K562 (cell line): ENCODE data around the gene RASGRP4. TPM values are rescaled to one million over a fixed set of nuclear protein-coding genes. Genes with fewer than 3 reads are reported as not detected.

Experiments used
- ATF7 ChIP-seq: fragments of 450-650 bp; IDR thresholded peaks from 2 replicates; pipeline ENCODE4 v1.7.1; 2014; ENCODE audit warnings: mild to moderate bottlenecking, moderate library complexity
- CTBP1 ChIP-seq: fragments of 450-650 bp; IDR thresholded peaks from 2 replicates; pipeline ENCODE4 v1.6.1; 2016; ENCODE audit warnings: borderline replicate concordance
- HDAC8 ChIP-seq: fragments of 450-650 bp; IDR thresholded peaks from 2 replicates; pipeline ENCODE4 v1.6.1; 2016; ENCODE audit warnings: mild to moderate bottlenecking, missing genetic modification characterization, moderate library complexity, missing compliant biosample characterization
- HNRNPLL ChIP-seq: fragments of 200-400 bp; formaldehyde crosslinking; IDR thresholded peaks from 2 replicates; pipeline ENCODE4 v1.6.1; 2017; ENCODE audit warnings: low read length, low read depth, mild to moderate bottlenecking; ENCODE audit not compliant: poor library complexity, severe bottlenecking
- NCOA2 ChIP-seq, 2 experiments: fragments of 450-650 bp; IDR thresholded peaks; 2 replicates each; pipeline ENCODE4 v1.6.1; 2018; ENCODE audit warnings: mild to moderate bottlenecking in 2 of 2, moderate library complexity in 1 of 2; ENCODE audit not compliant: partially characterized antibody in 2 of 2
- PHF21A ChIP-seq: fragments of 450-650 bp; IDR thresholded peaks from 2 replicates; pipeline ENCODE4 v1.6.1; 2017; ENCODE audit warnings: low read depth, borderline replicate concordance
- PHF8 ChIP-seq: fragments of 200-600 bp; sonication (generic); IDR thresholded peaks from 2 replicates; pipeline ENCODE4 v1.6.1; 2012; ENCODE audit warnings: mixed run types, mild to moderate bottlenecking, inconsistent platforms, low read length, moderate library complexity, borderline replicate concordance
- POLR2B ChIP-seq: fragments of 450-650 bp; IDR thresholded peaks from 2 replicates; pipeline ENCODE4 v1.6.1; 2018; ENCODE audit warnings: low read depth; ENCODE audit not compliant: partially characterized antibody
- RBM25 ChIP-seq: fragments of 200-400 bp; formaldehyde crosslinking; IDR thresholded peaks from 2 replicates; pipeline ENCODE4 v1.6.1; 2018; ENCODE audit warnings: low read length, low read depth, moderate library complexity; ENCODE audit not compliant: severe bottlenecking
- SNIP1 ChIP-seq: fragments of 450-650 bp; IDR thresholded peaks from 2 replicates; pipeline ENCODE4 v1.7.1; 2017; ENCODE audit warnings: low read depth, mild to moderate bottlenecking
- SREBF1 ChIP-seq: fragments of 150-350 bp; IDR thresholded peaks from 2 replicates; pipeline ENCODE4 v1.6.1; 2014; ENCODE audit warnings: antibody characterized with exemption, low read depth, low read length, borderline replicate concordance
- STAT5B ChIP-seq: fragments of 250-450 bp; sonication (Bioruptor Pico); IDR thresholded peaks from 2 replicates; pipeline ENCODE4 v1.8.0; 2021; ENCODE audit warnings: mild to moderate bottlenecking, inconsistent platforms
- TRIM24 ChIP-seq, 2 experiments: fragments of 450-650 bp; IDR thresholded peaks; 2 replicates each; pipeline ENCODE4 v1.6.1; 2016
- ZBTB1 ChIP-seq: sonication (generic); formaldehyde crosslinking; IDR thresholded peaks from 2 replicates; pipeline ENCODE4 v1.8.1; 2023; ENCODE audit warnings: missing genetic modification reagents, low read depth, mild to moderate bottlenecking, borderline replicate concordance
- ZBTB8A ChIP-seq: fragments of 450-650 bp; IDR thresholded peaks from 2 replicates; pipeline ENCODE4 v1.6.1; 2018; ENCODE audit warnings: mild to moderate bottlenecking, moderate library complexity; ENCODE audit not compliant: partially characterized antibody
- ZNF324 ChIP-seq: fragments of 250-450 bp; sonication (Bioruptor Pico); IDR thresholded peaks from 2 replicates; pipeline ENCODE4 v1.4.0; 2020; ENCODE audit warnings: mild to moderate bottlenecking
- ZNF589 ChIP-seq: fragments of 200-800 bp; sonication (Bioruptor generic); IDR thresholded peaks from 2 replicates; pipeline ENCODE4 v1.6.1; 2016; ENCODE audit warnings: low read depth, missing genetic modification characterization, missing compliant biosample characterization
- ZNF717 ChIP-seq: fragments of 250-450 bp; sonication (Bioruptor Pico); IDR thresholded peaks from 2 replicates; pipeline ENCODE4 v1.5.0; 2021
- polyA plus RNA-seq, 8 experiments: library from polyadenylated mRNA; depleted of rRNA in 4 of 8; stranded (reverse) in 5 of 8; unstranded in 3 of 8; fragments of >200 nt; fragmentation: Nextera tagmentation in 2 of 8; fragmentation: Illumina TruSeq in 1 of 8; extraction: Ambion mirVana in 2 of 8; extraction: Trizol in 1 of 8; gene quantifications; 2 replicates each; pipeline versions ENCODE4 v1.2.1 to v1.2.3, GENCODE V29; 2011 to 2014; ENCODE audit warnings: inconsistent platforms in 1 of 8, missing spikeins in 1 of 8
- total RNA-seq, 7 experiments: library from RNA; depleted of rRNA in 6 of 7; stranded (reverse); fragments of >200 nt in 6 of 7; fragmentation: Illumina TruSeq in 2 of 7; extraction: Trizol in 2 of 7; gene quantifications; 2 replicates each; pipeline versions ENCODE4 v1.2.1 to v1.2.3, GENCODE V29; 2011 to 2021; ENCODE audit warnings: low replicate concordance in 1 of 7
- TF ChIP-seq, protein P1 (sequence below): fragments of 450-650 bp; IDR thresholded peaks from 2 replicates; pipeline ENCODE4 v1.6.1; 2016; ENCODE audit warnings: antibody characterized with exemption
- TF ChIP-seq, protein P2 (sequence below): sonication (generic); formaldehyde crosslinking; IDR thresholded peaks from 2 replicates; pipeline ENCODE4 v1.8.1; 2022; ENCODE audit warnings: missing genetic modification reagents
- TF ChIP-seq, protein P3 (sequence below): sonication (generic); formaldehyde crosslinking; IDR thresholded peaks from 2 replicates; pipeline ENCODE4 v1.8.0; 2022; ENCODE audit warnings: missing genetic modification reagents, mild to moderate bottlenecking, borderline replicate concordance
- TF ChIP-seq, protein P4 (sequence below): fragments of 450-650 bp; IDR thresholded peaks from 2 replicates; pipeline ENCODE4 v1.6.1; 2016

RASGRP4 gene
- total and polyA plus RNA-seq, 9 of the 15 experiments (the other 6 are each of a cell fraction or from before 2014, with no cell fraction given), result 0.39 to 4.6 (median 3.8) TPM

DNA sequence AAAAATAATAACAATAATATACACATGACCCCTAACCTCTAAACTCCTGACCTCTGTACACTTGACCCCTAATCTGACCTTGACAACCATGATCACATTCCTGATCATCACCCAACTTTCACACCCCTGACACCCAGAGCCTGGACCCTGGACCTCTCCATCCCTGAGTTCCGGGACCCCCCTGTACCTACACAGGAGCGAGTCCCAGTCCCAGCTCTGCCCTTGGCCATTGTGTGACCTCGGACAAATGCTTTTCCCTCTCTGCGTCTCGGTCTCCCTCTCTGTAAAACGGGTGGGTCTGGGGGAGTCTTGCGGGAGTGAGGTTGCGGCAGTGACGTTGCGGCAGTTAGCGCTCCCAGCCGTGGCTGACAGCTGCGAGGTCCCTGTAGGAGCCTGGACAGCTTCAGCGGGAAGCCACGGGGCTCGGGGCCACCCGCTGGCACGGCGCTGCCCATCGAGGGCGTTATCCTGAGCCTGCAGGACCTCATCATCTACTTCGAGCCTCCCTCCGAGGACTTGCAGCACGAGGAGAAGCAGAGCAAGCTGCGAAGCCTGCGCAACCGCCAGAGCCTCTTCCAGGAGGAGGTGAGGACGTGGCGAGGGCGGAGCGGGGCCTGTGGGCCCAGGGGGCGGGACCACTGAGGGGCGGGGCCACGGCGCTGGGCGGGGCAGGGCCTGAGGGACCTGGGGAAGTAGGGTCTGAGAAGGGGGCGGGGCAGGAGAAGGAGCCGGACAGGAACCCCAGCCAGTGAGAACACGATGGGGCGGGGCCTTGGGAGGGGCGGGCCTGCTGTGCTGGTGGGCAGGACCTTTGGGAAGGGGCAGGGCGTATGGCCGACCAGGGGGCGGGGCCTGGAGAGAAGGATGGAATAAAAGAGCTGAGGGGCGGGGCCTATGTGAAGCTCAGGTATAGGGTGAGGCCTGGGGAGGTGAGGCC, 26.7 kb upstream of the RASGRP4 start (continued):
- TF ChIP-seq, protein P1, sequence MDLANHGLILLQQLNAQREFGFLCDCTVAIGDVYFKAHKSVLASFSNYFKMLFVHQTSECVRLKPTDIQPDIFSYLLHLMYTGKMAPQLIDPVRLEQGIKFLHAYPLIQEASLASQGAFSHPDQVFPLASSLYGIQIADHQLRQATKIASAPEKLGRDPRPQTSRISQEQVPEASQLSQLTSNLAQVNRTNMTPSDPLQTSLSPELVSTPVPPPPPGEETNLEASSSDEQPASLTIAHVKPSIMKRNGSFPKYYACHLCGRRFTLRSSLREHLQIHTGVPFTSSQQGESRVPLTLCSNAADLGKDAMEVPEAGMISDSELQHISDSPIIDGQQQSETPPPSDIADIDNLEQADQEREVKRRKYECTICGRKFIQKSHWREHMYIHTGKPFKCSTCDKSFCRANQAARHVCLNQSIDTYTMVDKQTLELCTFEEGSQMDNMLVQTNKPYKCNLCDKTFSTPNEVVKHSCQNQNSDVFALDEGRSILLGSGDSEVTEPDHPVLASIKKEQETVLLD, result peak; percentile 58; the same call in 1 of the 2 replicates
- TF ChIP-seq ZNF717 (CRISPR knock-in tag) (no peak), STAT5B (CRISPR knock-in tag) (no peak), RBM25 (no peak), NCOA2 (IDR thresholded peaks at IDR 0.05; ENCODE audit: partially characterized antibody in 2 of 2) (no peak), TRIM24 (IDR thresholded peaks at IDR 0.05) (peak; percentile 38 to 48; a peak in 1 of 4 replicates), PHF8 (peak; percentile 69; the same call in 1 of the 2 replicates), POLR2B (peak; percentile 66), SNIP1 (peak; percentile 60; the same call in 1 of the 2 replicates), ATF7 (peak; percentile 31; the same call in 1 of the 2 replicates), ZNF324 (no peak), HDAC8 (tag) (peak; percentile 42; the same call in 1 of the 2 replicates), ZBTB8A (no peak), SREBF1 (no peak), CTBP1 (0 out of 2 replicates have a peak, but pooled peaks have one; percentile 42), ZBTB1 (CRISPR knock-in tag) (peak; percentile 39; the same call in 1 of the 2 replicates), PHF21A (no peak), ZNF589 (CRISPR knock-in tag) (no peak), HNRNPLL (peak; percentile 98)
- TF ChIP-seq, protein P2, sequence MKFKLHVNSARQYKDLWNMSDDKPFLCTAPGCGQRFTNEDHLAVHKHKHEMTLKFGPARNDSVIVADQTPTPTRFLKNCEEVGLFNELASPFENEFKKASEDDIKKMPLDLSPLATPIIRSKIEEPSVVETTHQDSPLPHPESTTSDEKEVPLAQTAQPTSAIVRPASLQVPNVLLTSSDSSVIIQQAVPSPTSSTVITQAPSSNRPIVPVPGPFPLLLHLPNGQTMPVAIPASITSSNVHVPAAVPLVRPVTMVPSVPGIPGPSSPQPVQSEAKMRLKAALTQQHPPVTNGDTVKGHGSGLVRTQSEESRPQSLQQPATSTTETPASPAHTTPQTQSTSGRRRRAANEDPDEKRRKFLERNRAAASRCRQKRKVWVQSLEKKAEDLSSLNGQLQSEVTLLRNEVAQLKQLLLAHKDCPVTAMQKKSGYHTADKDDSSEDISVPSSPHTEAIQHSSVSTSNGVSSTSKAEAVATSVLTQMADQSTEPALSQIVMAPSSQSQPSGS, result no peak
- TF ChIP-seq, protein P3, sequence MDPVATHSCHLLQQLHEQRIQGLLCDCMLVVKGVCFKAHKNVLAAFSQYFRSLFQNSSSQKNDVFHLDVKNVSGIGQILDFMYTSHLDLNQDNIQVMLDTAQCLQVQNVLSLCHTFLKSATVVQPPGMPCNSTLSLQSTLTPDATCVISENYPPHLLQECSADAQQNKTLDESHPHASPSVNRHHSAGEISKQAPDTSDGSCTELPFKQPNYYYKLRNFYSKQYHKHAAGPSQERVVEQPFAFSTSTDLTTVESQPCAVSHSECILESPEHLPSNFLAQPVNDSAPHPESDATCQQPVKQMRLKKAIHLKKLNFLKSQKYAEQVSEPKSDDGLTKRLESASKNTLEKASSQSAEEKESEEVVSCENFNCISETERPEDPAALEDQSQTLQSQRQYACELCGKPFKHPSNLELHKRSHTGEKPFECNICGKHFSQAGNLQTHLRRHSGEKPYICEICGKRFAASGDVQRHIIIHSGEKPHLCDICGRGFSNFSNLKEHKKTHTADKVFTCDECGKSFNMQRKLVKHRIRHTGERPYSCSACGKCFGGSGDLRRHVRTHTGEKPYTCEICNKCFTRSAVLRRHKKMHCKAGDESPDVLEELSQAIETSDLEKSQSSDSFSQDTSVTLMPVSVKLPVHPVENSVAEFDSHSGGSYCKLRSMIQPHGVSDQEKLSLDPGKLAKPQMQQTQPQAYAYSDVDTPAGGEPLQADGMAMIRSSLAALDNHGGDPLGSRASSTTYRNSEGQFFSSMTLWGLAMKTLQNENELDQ (CRISPR knock-in tag), result no peak
- TF ChIP-seq, protein P4, sequence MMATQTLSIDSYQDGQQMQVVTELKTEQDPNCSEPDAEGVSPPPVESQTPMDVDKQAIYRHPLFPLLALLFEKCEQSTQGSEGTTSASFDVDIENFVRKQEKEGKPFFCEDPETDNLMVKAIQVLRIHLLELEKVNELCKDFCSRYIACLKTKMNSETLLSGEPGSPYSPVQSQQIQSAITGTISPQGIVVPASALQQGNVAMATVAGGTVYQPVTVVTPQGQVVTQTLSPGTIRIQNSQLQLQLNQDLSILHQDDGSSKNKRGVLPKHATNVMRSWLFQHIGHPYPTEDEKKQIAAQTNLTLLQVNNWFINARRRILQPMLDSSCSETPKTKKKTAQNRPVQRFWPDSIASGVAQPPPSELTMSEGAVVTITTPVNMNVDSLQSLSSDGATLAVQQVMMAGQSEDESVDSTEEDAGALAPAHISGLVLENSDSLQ, result peak; percentile 95
